CD4-positive, alpha-beta T cell treated with Interleukin-4 for 1 hour (primary cell): ENCODE measurements around the gene DDX27.

Experiments used
- DNase-seq, 2 donors: peaks; one replicate each; pipeline ENCODE4 v3.0.0-alpha.2; 2020 to 2022

DDX27 gene

GRCh38 chr20:49292010-49292409 lies 72.8 kb downstream of the DDX27 start:
- DNase-seq: no peak

GRCh38 chr20:49293122-49293521 lies 73.9 kb downstream of the DDX27 start:
- no peak for DNase-seq
